ENCODE results near the gene PRKN.

DNA sequence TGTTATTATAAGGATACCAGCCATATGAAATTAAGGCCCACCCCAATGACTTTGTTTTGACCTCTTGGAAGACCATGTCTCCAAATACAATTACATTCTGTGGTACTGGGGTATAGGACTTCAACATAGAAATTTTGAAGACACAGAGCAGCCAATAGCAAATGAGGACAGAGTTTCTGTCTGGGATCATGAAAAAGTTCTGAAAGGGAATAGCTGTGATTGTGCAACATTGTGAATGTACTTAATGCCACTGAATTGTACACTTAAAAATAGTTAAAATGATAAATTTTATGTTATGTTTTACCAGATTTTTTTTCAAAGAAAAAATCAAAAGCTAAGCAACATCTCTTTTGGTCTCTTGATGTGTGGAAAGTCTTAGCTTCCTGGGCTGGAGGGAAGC, 1426.7 kb downstream of the PRKN start:
- TF ChIP-seq, protein P1, sequence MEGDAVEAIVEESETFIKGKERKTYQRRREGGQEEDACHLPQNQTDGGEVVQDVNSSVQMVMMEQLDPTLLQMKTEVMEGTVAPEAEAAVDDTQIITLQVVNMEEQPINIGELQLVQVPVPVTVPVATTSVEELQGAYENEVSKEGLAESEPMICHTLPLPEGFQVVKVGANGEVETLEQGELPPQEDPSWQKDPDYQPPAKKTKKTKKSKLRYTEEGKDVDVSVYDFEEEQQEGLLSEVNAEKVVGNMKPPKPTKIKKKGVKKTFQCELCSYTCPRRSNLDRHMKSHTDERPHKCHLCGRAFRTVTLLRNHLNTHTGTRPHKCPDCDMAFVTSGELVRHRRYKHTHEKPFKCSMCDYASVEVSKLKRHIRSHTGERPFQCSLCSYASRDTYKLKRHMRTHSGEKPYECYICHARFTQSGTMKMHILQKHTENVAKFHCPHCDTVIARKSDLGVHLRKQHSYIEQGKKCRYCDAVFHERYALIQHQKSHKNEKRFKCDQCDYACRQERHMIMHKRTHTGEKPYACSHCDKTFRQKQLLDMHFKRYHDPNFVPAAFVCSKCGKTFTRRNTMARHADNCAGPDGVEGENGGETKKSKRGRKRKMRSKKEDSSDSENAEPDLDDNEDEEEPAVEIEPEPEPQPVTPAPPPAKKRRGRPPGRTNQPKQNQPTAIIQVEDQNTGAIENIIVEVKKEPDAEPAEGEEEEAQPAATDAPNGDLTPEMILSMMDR (IDR thresholded peaks at IDR 0.05) = no peak
- TF ChIP-seq POLR2A (IDR thresholded peaks at IDR 0.05) = no peak
